ENCODE data around the gene PPP1R1A.

GRCh38 chr12:54562750-54563356 lies 25.6 kb downstream of the PPP1R1A start:
- no peak for TF ChIP-seq CTCF (IDR thresholded peaks at IDR 0.05)
- TF ChIP-seq POLR2A (IDR thresholded peaks at IDR 0.05): no peak

Measured in uterus (tissue), 2 donors.